ENCODE measurements around the gene CD164. TPM values are rescaled to one million over a fixed set of nuclear protein-coding genes. Genes with fewer than 3 reads are reported as not detected.

Gene CD164
- total and polyA plus RNA-seq, 2 donors (not counting 3 experiments of a cell fraction or from before 2014, with no cell fraction given), result 116 to 172 TPM

DNA sequence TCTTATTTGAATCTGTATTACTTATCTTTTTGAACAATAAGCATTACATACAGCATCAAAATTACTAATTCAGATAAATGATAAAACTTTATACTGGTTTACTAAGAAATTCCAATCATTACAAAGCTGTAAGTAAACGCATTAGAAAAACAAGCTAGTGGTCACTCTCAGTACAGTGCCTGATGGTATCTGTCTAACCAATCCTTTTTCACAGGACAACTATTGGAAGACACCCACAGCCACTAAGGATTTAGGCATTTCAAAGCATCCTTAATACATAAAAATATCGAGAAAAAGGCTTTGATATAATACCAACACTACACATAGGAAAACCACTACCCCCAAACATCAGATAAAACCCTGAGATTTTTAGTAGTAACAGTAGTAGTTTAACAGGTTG lies 2.6 kb downstream of the CD164 start:
- Histone ChIP-seq H3K4me2 (ENCODE audit: insufficient read depth, low read length) (peak overlapping the region; percentile 98), H3K27me3 (ENCODE audit: control insufficient read depth in 2 of 2, insufficient read depth in 2 of 2, low read length in 2 of 2) (no peaks in the 10 kb centered on the region), H4K20me1 (replicated peaks; ENCODE audit: control insufficient read depth, extremely low read depth, insufficient read depth, low read length) (peaks cover 5% of the 10 kb centered on the region), H3K79me2 (ENCODE audit: control insufficient read depth, insufficient read depth, low read length) (peaks cover 60% of the 10 kb centered on the region), H3K4me3 (replicated peaks in 1 of 3; ENCODE audit: insufficient read depth in 1 of 3, low read depth in 1 of 3, low read length in 3 of 3) (peak overlapping the region in 2 of 3 experiments; percentile 9 to 95), H3K9me1 (replicated peaks; ENCODE audit: control insufficient read depth, extremely low read depth, insufficient read depth, low read length) (no peaks in the 10 kb centered on the region), H3K4me1 (ENCODE audit: control insufficient read depth, extremely low read depth, insufficient read depth, low read length) (peaks cover 31% of the 10 kb centered on the region), H2AFZ (ENCODE audit: low read depth, low read length) (no peak overlapping the region), H3K27ac (ENCODE audit: insufficient read depth, low read depth, low read length) (no peak overlapping the region), H3K9ac (replicated peaks; ENCODE audit: extremely low read depth, insufficient read depth, low read length) (no peak overlapping the region), H3K9me3 (replicated peaks; ENCODE audit: control insufficient read depth, insufficient read depth, low read length) (no peaks in the 10 kb centered on the region), H3K36me3 (ENCODE audit: control insufficient read depth in 2 of 2, extremely low read depth in 1 of 2, insufficient read depth in 2 of 2, low read length in 2 of 2) (peaks cover 10 to 16% of the 10 kb centered on the region in 2 experiments)
- ChIA-PET POLR2A (no interaction called here), CTCF (interaction anchor here (0.6 to 2.5 kb wide), 3 partner anchors 10 to 192 kb away, joined by 3 to 6 read pairs (median 5); no protein-coding TSS in a partner anchor)
- BruUV-seq (replicated peaks), result no TSS peak
- dilution Hi-C loops (cut with MboI; ENCODE audit: extremely low pct_ligation_motif_present, low sequenced_read_pairs), result no loop called here
- FAIRE-seq (no peak), DNase-seq (ENCODE audit: low read depth, low spot score) (no peak)
- intact Hi-C loops (cut with micrococcal nuclease), result loop anchor here (5.0 to 10.0 kb wide), 3 partner anchors 315 to 535 kb away; partner anchors contain the start of genes AK9, ARMC2 and FIG4
- TF ChIP-seq, protein P1, sequence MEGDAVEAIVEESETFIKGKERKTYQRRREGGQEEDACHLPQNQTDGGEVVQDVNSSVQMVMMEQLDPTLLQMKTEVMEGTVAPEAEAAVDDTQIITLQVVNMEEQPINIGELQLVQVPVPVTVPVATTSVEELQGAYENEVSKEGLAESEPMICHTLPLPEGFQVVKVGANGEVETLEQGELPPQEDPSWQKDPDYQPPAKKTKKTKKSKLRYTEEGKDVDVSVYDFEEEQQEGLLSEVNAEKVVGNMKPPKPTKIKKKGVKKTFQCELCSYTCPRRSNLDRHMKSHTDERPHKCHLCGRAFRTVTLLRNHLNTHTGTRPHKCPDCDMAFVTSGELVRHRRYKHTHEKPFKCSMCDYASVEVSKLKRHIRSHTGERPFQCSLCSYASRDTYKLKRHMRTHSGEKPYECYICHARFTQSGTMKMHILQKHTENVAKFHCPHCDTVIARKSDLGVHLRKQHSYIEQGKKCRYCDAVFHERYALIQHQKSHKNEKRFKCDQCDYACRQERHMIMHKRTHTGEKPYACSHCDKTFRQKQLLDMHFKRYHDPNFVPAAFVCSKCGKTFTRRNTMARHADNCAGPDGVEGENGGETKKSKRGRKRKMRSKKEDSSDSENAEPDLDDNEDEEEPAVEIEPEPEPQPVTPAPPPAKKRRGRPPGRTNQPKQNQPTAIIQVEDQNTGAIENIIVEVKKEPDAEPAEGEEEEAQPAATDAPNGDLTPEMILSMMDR (IDR thresholded peaks at IDR 0.05; ENCODE audit: extremely low read depth in 1 of 2, insufficient read depth in 1 of 2, low read depth in 1 of 2, low read length in 2 of 2), result no peak
- no peak for TF ChIP-seq JUN (IDR thresholded peaks at IDR 0.05; ENCODE audit: borderline replicate concordance, insufficient read depth, insufficient read length, low read depth)
- no peak for TF ChIP-seq POLR2AphosphoS5 (IDR thresholded peaks at IDR 0.05; ENCODE audit: insufficient read depth, low read depth, low read length)
- no peak for TF ChIP-seq GATA2 (IDR thresholded peaks at IDR 0.05; ENCODE audit: insufficient read depth, insufficient read length, low read depth, low read length)

DNA sequence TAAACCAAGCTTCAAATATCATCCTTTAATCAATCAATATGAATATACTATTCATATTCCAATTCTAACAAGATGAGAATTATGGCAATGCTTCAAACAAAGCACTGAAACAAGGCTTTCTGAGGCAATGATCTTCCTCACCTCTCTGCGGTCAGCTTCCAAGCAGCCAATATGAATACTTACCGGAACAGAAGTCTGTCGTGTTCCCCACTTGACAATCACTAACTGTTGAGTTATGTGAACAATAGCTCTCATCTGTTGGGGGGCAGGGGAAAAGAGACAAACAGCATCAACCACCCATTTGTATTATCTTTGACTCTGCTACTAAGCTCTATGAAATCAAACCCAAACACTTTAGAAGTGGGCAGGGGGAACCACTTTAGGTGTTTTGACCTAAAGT lies 4.5 kb downstream of the CD164 start:
- no peak overlapping the region for H3K27ac ChIP-seq (ENCODE audit: insufficient read depth, low read depth, low read length)
- H3K79me2 ChIP-seq (ENCODE audit: control insufficient read depth, insufficient read depth, low read length), result peaks cover 71% of the 10 kb centered on the region
- FAIRE-seq (no peak), DNase-seq (ENCODE audit: low read depth, low spot score) (no peak)
- H3K27me3 ChIP-seq (ENCODE audit: control insufficient read depth in 2 of 2, insufficient read depth in 2 of 2, low read length in 2 of 2), result no peaks in the 10 kb centered on the region
- H3K9me1 ChIP-seq (replicated peaks; ENCODE audit: control insufficient read depth, extremely low read depth, insufficient read depth, low read length), result no peaks in the 10 kb centered on the region
- H3K9ac ChIP-seq (replicated peaks; ENCODE audit: extremely low read depth, insufficient read depth, low read length), result no peak overlapping the region
- no TSS peak for BruUV-seq (replicated peaks)
- H3K9me3 ChIP-seq (replicated peaks; ENCODE audit: control insufficient read depth, insufficient read depth, low read length), result no peaks in the 10 kb centered on the region
- no peak overlapping the region for H2AFZ ChIP-seq (ENCODE audit: low read depth, low read length)
- H3K36me3 ChIP-seq (ENCODE audit: control insufficient read depth in 2 of 2, extremely low read depth in 1 of 2, insufficient read depth in 2 of 2, low read length in 2 of 2), result peaks cover 18 to 23% of the 10 kb centered on the region in 2 experiments
- TF ChIP-seq, protein P2, sequence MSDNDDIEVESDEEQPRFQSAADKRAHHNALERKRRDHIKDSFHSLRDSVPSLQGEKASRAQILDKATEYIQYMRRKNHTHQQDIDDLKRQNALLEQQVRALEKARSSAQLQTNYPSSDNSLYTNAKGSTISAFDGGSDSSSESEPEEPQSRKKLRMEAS (IDR thresholded peaks at IDR 0.05; ENCODE audit: insufficient read depth, insufficient read length), result no peak
- TF ChIP-seq FOS (IDR thresholded peaks at IDR 0.05; ENCODE audit: borderline replicate concordance, insufficient read depth, low read length) (no peak), GATA2 (IDR thresholded peaks at IDR 0.05; ENCODE audit: insufficient read depth, insufficient read length, low read depth, low read length) (no peak), MYC (IDR thresholded peaks at IDR 0.05; ENCODE audit: low read depth, low read length) (no peak), POLR2AphosphoS5 (IDR thresholded peaks at IDR 0.05; ENCODE audit: insufficient read depth, low read depth, low read length) (no peak), JUN (IDR thresholded peaks at IDR 0.05; ENCODE audit: borderline replicate concordance, insufficient read depth, insufficient read length, low read depth) (no peak), POLR2A (IDR thresholded peaks at IDR 0.05; ENCODE audit: low read depth, low read length) (no peak)
- TF ChIP-seq, protein P1 (IDR thresholded peaks at IDR 0.05; ENCODE audit: extremely low read depth in 1 of 2, insufficient read depth in 1 of 2, low read depth in 1 of 2, low read length in 2 of 2), result no peak
- ChIA-PET POLR2A (no interaction called here), CTCF (interaction anchor here (0.8 to 2.7 kb wide), 5 partner anchors 7 to 189 kb away, joined by 3 to 7 read pairs (median 4); partner anchors contain the start of genes PPIL6 and SMPD2)
- no peak overlapping the region for H3K4me3 ChIP-seq (replicated peaks in 1 of 3; ENCODE audit: insufficient read depth in 1 of 3, low read depth in 1 of 3, low read length in 3 of 3)
- H3K4me2 ChIP-seq (ENCODE audit: insufficient read depth, low read length), result no peak overlapping the region
- intact Hi-C loops (cut with micrococcal nuclease), result no loop called here
- peaks cover 16% of the 10 kb centered on the region for H3K4me1 ChIP-seq (ENCODE audit: control insufficient read depth, extremely low read depth, insufficient read depth, low read length)
- peaks cover 5% of the 10 kb centered on the region for H4K20me1 ChIP-seq (replicated peaks; ENCODE audit: control insufficient read depth, extremely low read depth, insufficient read depth, low read length)
- dilution Hi-C loops (cut with MboI; ENCODE audit: extremely low pct_ligation_motif_present, low sequenced_read_pairs), result no loop called here

Data from endothelial cell of umbilical vein (primary cell).